Smooth muscle cell (in vitro differentiated cells): ENCODE data around the gene FOXO4. TPM values are rescaled to one million over a fixed set of nuclear protein-coding genes. Genes with fewer than 3 reads are reported as not detected.

ENCODE experiments used
- DNase-seq: peaks from one replicate; lab custom pipeline; 2025; ENCODE audit not compliant: unreplicated experiment; lab: John Stamatoyannopoulos, UW
- H2AFZ ChIP-seq: fragments of 200-600 bp; sonication (generic); 2 replicates; pipeline ENCODE4 v1.6.0; 2016; ENCODE audit warnings: antibody characterized with exemption, low read depth, mild to moderate bottlenecking
- H3F3A ChIP-seq: fragments of 200-600 bp; sonication (generic); 2 replicates; pipeline ENCODE4 v1.6.0; 2017; ENCODE audit warnings: antibody characterized with exemption, low read depth
- H3K27ac ChIP-seq: fragments of 200-600 bp; sonication (generic); 2 replicates; pipeline ENCODE4 v1.5.1; 2016; ENCODE audit warnings: low read depth, mild to moderate bottlenecking
- H3K27me3 ChIP-seq: fragments of 200-600 bp; sonication (generic); 2 replicates; pipeline ENCODE4 v1.6.1; 2016; ENCODE audit warnings: low read depth, mild to moderate bottlenecking
- H3K36me3 ChIP-seq: fragments of 200-600 bp; sonication (generic); 2 replicates; pipeline ENCODE4 v1.5.1; 2016; ENCODE audit warnings: low read depth
- H3K4me1 ChIP-seq: fragments of 200-600 bp; sonication (generic); 2 replicates; pipeline ENCODE4 v1.5.1; 2016; ENCODE audit warnings: low read depth
- H3K4me2 ChIP-seq: fragments of 200-600 bp; sonication (generic); 2 replicates; pipeline ENCODE4 v1.6.0; 2016; ENCODE audit warnings: mild to moderate bottlenecking
- H3K4me3 ChIP-seq: fragments of 200-600 bp; sonication (generic); 2 replicates; pipeline ENCODE4 v1.5.1; 2016; ENCODE audit warnings: mild to moderate bottlenecking
- H3K79me2 ChIP-seq: fragments of 200-600 bp; sonication (generic); 2 replicates; pipeline ENCODE4 v1.6.0; 2016; ENCODE audit warnings: low read depth, mild to moderate bottlenecking
- H3K9ac ChIP-seq: fragments of 200-600 bp; sonication (generic); 2 replicates; pipeline ENCODE4 v1.6.0; 2016; ENCODE audit warnings: low read depth
- H3K9me3 ChIP-seq: fragments of 200-600 bp; sonication (generic); replicated peaks from 2 replicates; pipeline ENCODE4 v1.5.1; 2016; ENCODE audit warnings: low read depth
- H4K20me1 ChIP-seq: fragments of 200-600 bp; sonication (generic); 2 replicates; pipeline ENCODE4 v1.6.0; 2016; ENCODE audit warnings: low read depth
- WGBS: methylation state at CpG from one replicate; pipeline ENCODE4 v1.1.7; 2016; ENCODE audit warnings: low lambda C conversion rate; 5-methylcytosine and 5-hydroxymethylcytosine counted together
- polyA plus RNA-seq: library from polyadenylated mRNA; unstranded; fragments of >200 nt; fragmentation: Nextera tagmentation; extraction: Ambion mirVana; gene quantifications from 2 replicates; pipeline ENCODE4 v1.2.1, GENCODE V29; 2016
- total RNA-seq: library from RNA; depleted of rRNA; stranded (reverse); fragments of >200 nt; gene quantifications from 2 replicates; pipeline ENCODE4 v1.2.3, GENCODE V29; 2014
- TF ChIP-seq, protein P1 (sequence below): fragments of 200-600 bp; sonication (generic); IDR thresholded peaks from 2 replicates; pipeline ENCODE4 v1.5.1; 2017; ENCODE audit warnings: borderline replicate concordance, mild to moderate bottlenecking, antibody characterized with exemption; ENCODE audit not compliant: insufficient read depth, poor library complexity, severe bottlenecking

The FOXO4 gene
- total and polyA plus RNA-seq, 2 experiments from 2014 or later: 2.1 to 4.1 TPM

DNA sequence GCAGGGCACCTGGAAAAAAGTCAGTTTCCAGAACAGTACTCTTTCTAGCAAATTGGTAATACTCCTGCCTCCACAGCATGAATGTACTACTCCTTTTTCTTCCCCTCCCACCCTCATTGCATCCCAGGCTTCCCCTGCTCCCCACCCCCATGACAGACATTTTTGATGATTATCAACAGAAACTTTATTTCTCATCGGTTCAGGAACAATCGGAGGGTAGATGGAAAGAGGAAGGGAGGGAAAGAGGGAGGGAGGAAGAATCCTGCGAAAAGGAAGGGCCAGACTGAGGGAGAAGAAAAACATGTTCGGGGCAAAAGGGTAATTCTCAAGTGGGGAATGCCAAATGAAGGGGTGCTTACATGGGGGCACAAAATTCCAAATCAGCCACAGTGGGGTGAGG is 11.6 kb downstream of the FOXO4 start:
- no peak overlapping the region for H2AFZ ChIP-seq
- no peaks in the 10 kb centered on the region for H3K4me1 ChIP-seq
- no peaks in the 10 kb centered on the region for H3F3A ChIP-seq
- no peaks in the 10 kb centered on the region for H3K9me3 ChIP-seq
- H3K4me2 ChIP-seq: no peak overlapping the region
- no peaks in the 10 kb centered on the region for H3K79me2 ChIP-seq
- no peaks in the 10 kb centered on the region for H4K20me1 ChIP-seq
- no peak overlapping the region for H3K9ac ChIP-seq
- no peaks in the 10 kb centered on the region for H3K36me3 ChIP-seq
- no peak overlapping the region for H3K4me3 ChIP-seq
- no peak for DNase-seq
- no peaks in the 10 kb centered on the region for H3K27me3 ChIP-seq
- no peak overlapping the region for H3K27ac ChIP-seq
- 82% methylated on average over 4 of the region's 4 CpGs for WGBS
- TF ChIP-seq, protein P1, sequence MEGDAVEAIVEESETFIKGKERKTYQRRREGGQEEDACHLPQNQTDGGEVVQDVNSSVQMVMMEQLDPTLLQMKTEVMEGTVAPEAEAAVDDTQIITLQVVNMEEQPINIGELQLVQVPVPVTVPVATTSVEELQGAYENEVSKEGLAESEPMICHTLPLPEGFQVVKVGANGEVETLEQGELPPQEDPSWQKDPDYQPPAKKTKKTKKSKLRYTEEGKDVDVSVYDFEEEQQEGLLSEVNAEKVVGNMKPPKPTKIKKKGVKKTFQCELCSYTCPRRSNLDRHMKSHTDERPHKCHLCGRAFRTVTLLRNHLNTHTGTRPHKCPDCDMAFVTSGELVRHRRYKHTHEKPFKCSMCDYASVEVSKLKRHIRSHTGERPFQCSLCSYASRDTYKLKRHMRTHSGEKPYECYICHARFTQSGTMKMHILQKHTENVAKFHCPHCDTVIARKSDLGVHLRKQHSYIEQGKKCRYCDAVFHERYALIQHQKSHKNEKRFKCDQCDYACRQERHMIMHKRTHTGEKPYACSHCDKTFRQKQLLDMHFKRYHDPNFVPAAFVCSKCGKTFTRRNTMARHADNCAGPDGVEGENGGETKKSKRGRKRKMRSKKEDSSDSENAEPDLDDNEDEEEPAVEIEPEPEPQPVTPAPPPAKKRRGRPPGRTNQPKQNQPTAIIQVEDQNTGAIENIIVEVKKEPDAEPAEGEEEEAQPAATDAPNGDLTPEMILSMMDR: no peak

DNA sequence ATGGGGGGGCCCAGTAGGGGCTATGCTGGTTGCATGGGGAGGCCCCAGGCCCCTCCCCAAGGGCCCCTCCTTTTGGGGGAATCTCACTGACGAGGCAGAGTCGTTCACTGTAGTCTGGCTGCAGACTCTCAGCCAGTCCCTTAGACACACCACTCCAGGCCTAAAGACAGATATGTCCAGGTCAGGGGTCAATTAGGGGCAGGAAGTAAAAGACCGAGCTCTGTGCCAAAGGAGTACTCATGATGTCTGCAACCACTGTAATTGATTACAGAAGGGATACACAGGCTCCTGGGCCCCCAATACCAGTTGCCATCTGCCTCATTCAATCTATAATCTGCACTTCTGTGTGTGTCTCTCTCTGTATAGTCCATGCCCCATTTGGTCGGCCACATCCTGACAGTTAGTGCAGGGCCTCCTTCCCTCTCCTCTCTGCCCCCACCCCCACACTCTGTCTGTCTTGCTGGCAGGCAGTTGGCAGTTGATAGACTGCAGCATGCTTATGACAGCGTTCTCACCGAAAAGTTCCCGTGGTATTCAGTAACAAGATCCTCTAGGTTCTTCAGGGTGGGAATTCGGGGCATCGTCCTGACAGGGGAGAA is 12.2 kb downstream of the FOXO4 start:
- no peak overlapping the region for H3K9ac ChIP-seq
- no peak overlapping the region for H3K4me2 ChIP-seq
- H3K4me1 ChIP-seq: no peaks in the 10 kb centered on the region
- H3K9me3 ChIP-seq: no peaks in the 10 kb centered on the region
- no peak for DNase-seq
- H3K79me2 ChIP-seq: no peaks in the 10 kb centered on the region
- TF ChIP-seq, protein P1: no peak
- H3K27ac ChIP-seq: no peak overlapping the region
- 49% methylated on average over 9 of the region's 9 CpGs for WGBS
- H2AFZ ChIP-seq: no peak overlapping the region
- H3K36me3 ChIP-seq: no peaks in the 10 kb centered on the region
- H4K20me1 ChIP-seq: no peaks in the 10 kb centered on the region
- no peaks in the 10 kb centered on the region for H3F3A ChIP-seq
- H3K27me3 ChIP-seq: no peaks in the 10 kb centered on the region
- no peak overlapping the region for H3K4me3 ChIP-seq

DNA sequence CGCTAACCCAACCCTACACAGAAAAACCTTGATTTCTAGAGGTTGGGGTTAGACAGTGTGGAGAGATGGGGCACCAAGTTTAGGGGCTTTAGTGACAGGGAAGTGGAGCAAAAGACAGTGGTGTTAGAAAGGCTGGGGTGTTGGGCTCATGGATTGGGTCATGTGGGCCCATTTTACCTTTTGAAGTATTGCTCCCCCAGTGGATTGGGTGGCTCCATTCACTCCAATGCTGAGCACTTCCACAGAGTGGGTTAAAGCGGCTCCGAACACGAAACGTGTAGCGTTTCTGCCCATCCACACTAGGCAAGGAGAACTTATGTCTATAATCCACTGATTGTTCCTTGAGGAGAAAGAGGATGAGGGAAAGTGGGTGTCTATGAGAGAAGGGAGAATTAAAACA is 13.4 kb downstream of the FOXO4 start:
- H3K27ac ChIP-seq: no peak overlapping the region
- H4K20me1 ChIP-seq: no peaks in the 10 kb centered on the region
- DNase-seq: no peak
- no peaks in the 10 kb centered on the region for H3K36me3 ChIP-seq
- no peak overlapping the region for H3K4me2 ChIP-seq
- H3K9me3 ChIP-seq: no peaks in the 10 kb centered on the region
- no peak overlapping the region for H2AFZ ChIP-seq
- TF ChIP-seq, protein P1: no peak
- H3K4me3 ChIP-seq: no peak overlapping the region
- no peaks in the 10 kb centered on the region for H3K79me2 ChIP-seq
- 86% methylated on average over 6 of the region's 6 CpGs for WGBS
- no peaks in the 10 kb centered on the region for H3K4me1 ChIP-seq
- H3K9ac ChIP-seq: no peak overlapping the region
- no peaks in the 10 kb centered on the region for H3K27me3 ChIP-seq
- H3F3A ChIP-seq: no peaks in the 10 kb centered on the region
